Ramos (cell line): Measurements from ENCODE around the gene COQ10A.

Experiments
- in situ Hi-C: fragments of 300-500 bp; cut with MboI; formaldehyde crosslinking; loops from one replicate; pipeline ENCODE4 v1.14.3; 2022; ENCODE audit warnings: low sequenced_read_pairs; ENCODE audit not compliant: unreplicated experiment

Gene COQ10A

GRCh38 chr12:56266693-56267442 lies at the start of gene COQ10A:
TSS of gene COQ10A (plus strand) at chr12:56266942. CDS start at chr12:56267119, 177 bp downstream.
- in situ Hi-C loops: no loop called here

GRCh38 chr12:56219840-56220239 lies 46.9 kb upstream of the COQ10A start:
- in situ Hi-C loops: no loop called here

GRCh38 chr12:56220611-56221231 lies 46.0 kb upstream of the COQ10A start:
- in situ Hi-C loops: no loop called here

DNA sequence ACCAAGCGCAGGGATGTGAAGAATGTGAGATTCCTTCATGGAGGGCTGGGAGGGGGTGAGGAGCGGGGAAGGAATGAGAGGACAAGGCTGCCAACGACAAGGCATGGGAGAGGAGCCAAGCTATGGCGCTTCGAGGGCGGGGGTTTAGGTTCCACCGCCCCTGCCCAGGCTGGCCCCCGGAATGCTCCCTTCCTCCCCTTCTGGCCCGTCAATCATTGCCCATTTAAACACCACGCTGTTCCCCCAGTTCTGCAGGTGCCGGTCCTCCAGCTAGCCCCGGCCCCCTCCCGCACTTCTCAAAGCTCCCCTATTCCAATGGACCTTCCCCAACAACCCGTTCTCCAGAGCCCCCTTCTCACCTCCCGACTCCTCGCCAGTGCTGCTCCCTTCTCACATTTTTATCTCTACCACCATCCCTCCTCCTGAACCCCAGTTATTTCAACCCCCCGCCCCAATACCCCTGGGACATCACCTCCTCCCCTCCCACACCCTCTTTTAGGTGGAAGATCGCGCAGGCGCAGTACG lies 45.4 kb upstream of the COQ10A start:
- in situ Hi-C loops: no loop called here

GRCh38 chr12:56221757-56222530 lies 44.8 kb upstream of the COQ10A start, which contains the start of gene RNF41:
TSS of gene RNF41 (minus strand) at chr12:56221922. CDS start at chr12:56214047, 7,875 bp downstream.
- in situ Hi-C loops: no loop called here

GRCh38 chr12:56222531-56222895 lies 44.2 kb upstream of the COQ10A start:
- in situ Hi-C loops: no loop called here

DNA sequence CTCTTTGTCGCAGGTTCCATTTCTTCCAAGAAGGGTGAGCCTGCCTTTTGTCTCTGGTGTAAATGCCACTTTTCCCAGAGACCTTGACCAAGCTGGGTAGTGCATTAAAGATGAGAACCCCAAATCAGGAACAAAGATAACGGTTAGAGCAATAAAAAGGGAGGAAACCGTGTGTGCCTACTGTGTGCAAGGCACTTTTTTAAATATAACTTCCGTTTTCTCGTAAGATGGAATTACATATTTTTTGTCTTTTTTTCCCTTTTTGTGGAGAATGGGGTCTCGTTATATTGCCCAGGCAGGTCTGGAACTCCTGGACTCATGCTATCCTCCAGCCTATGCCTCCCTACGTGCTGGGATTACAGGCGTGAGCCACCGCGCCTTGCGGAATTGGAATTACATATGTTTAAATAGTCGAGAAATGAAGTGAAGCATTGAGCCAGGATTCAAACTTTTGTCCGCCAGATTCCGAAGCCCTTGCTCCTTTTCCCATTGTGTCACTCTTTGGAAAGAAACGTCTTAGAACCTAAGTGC lies 43.1 kb upstream of the COQ10A start:
- in situ Hi-C loops: no loop called here

DNA sequence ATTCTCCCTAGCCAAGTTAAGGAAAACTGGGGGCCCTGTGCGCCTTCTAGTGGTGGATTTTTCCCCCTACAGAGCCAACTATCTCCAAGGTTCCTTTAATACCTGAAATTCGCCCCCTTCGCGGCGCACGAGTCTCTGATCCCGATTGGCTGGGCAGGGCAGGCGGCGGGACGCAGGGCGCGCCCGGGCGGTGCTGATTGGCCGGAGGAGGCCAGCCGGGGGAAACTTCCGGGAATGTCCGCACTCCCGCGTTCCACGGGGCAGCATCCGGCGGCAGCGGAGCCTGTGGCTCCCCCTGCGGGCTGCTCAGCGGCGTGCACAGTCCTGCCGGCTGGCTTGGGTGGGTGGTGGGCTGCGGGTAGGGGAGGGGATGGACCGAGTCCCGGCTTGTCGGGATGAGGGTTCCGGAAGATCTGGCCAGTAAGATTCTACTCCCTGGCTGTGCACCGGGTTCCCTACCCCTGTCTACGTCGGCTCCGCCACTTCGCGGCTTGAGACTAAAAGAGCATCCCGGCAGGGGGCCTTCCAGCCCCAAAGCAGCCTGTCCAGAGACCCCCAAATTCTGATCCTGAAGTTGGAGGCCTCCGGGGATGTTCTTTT lies 42.5 kb upstream of the COQ10A start, which contains the start of gene NABP2:
Gene NABP2 (plus strand): TSS at position 241 of the 600 bp plus-strand sequence. CDS start 515 bp downstream, outside the sequence.
- in situ Hi-C loops: no loop called here

- in situ Hi-C loops: no loop called here
Measured at GRCh38 chr12:56224954-56225353, 41.8 kb upstream of the COQ10A start.

DNA sequence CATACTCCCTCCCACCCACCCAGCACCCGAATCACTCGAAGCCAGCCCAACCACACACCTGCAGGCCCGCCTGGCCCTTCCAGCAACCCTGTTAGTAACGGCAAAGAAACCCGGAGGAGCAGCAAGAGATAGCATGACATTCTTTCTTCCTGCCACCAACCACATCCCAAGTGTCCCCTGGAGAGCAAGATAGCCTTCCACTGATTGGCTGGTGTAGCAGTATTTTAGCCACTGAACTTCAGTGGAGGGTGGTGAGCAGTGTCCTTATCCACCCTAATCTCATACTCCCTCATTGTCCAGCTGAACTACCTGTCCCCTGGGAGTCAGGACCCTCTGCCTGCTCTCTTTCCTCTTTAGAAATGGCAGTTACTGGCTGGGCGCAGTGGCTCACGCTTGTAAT lies 37.7 kb upstream of the COQ10A start:
- in situ Hi-C loops: no loop called here

- in situ Hi-C loops: no loop called here
Measured at GRCh38 chr12:56229916-56230431, 36.8 kb upstream of the COQ10A start, which contains the start of gene SLC39A5. TSS of gene SLC39A5 (plus strand) at chr12:56230051. CDS start at chr12:56231275, 1,224 bp downstream.

GRCh38 chr12:56230432-56231183 lies 36.1 kb upstream of the COQ10A start:
- in situ Hi-C loops: no loop called here

DNA sequence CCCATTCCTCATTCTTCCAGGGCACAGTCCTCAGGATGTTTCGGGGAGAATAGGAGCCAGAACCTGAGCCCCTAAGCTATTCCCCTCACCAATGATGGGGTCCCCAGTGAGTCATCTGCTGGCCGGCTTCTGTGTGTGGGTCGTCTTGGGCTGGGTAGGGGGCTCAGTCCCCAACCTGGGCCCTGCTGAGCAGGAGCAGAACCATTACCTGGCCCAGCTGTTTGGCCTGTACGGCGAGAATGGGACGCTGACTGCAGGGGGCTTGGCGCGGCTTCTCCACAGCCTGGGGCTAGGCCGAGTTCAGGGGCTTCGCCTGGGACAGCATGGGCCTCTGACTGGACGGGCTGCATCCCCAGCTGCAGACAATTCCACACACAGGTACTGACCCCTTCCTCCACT lies 35.6 kb upstream of the COQ10A start:
- in situ Hi-C loops: no loop called here

- in situ Hi-C loops: no loop called here
Measured at GRCh38 chr12:56234746-56235436, 31.9 kb upstream of the COQ10A start.

DNA sequence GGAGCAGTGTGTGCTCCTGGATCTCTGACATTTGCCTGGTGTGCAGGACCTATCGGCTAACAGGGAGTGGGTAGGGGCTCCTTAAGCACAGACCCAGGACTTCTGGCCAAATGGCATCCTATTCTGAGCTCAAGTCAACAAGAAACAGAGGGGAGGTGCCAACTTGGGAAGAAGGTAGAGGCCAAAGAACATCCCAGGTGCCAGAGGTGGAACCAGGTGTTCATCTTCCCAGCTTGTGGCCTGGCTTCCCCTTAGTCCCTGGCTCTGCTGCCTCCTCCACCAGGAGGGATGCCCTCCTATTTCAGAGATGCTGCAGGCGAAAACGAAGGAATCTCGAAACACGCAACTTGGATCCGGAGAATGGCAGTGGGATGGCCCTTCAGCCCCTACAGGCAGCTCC lies 30.7 kb upstream of the COQ10A start:
- in situ Hi-C loops: no loop called here

DNA sequence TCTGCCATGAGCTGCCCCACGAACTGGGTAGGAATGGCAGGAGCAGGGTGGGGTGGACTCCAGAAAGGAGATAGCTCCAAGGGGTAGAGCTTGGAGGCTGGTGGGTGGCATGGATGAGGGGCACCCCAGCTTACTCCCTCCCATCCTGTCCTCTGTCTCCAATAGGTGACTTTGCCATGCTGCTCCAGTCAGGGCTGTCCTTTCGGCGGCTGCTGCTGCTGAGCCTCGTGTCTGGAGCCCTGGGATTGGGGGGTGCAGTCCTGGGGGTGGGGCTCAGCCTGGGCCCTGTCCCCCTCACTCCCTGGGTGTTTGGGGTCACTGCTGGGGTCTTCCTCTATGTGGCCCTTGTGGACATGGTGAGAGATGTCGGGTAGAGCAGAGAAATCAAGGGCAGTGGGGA lies 29.8 kb upstream of the COQ10A start:
- in situ Hi-C loops: no loop called here

DNA sequence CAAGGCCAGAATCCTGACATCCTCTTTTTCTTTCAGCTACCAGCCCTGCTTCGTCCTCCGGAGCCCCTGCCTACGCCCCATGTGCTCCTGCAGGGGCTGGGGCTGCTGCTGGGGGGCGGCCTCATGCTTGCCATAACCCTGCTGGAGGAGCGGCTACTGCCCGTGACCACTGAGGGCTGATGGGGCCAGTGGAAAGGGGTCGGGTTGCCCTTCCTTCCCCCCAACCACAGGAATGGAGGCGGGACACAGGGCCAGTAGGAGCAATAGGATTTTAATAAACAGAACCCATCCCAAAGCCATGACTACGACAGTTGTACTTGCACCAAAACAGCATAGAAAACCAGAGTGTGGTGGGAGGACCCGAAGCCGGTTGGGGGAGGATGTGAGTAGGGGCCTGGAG lies 29.2 kb upstream of the COQ10A start:
- in situ Hi-C loops: no loop called here
